Stimulated activated CD4-positive, alpha-beta T cell treated with anti-CD3 and anti-CD28 coated beads, Interleukin-2, amount 100 ng/mL, for 48 hours (primary cell): ENCODE data around the gene PCDH19.
"Not testable (repeated sequence)": the region's sequence is repeated elsewhere in the genome, so short reads cannot be mapped to it uniquely, and the experiment has no call there.

Experiments
- DNase-seq, 2 donors: peaks; one replicate each; pipeline ENCODE4 v3.0.0-alpha.2; 2020

PCDH19 gene

DNA sequence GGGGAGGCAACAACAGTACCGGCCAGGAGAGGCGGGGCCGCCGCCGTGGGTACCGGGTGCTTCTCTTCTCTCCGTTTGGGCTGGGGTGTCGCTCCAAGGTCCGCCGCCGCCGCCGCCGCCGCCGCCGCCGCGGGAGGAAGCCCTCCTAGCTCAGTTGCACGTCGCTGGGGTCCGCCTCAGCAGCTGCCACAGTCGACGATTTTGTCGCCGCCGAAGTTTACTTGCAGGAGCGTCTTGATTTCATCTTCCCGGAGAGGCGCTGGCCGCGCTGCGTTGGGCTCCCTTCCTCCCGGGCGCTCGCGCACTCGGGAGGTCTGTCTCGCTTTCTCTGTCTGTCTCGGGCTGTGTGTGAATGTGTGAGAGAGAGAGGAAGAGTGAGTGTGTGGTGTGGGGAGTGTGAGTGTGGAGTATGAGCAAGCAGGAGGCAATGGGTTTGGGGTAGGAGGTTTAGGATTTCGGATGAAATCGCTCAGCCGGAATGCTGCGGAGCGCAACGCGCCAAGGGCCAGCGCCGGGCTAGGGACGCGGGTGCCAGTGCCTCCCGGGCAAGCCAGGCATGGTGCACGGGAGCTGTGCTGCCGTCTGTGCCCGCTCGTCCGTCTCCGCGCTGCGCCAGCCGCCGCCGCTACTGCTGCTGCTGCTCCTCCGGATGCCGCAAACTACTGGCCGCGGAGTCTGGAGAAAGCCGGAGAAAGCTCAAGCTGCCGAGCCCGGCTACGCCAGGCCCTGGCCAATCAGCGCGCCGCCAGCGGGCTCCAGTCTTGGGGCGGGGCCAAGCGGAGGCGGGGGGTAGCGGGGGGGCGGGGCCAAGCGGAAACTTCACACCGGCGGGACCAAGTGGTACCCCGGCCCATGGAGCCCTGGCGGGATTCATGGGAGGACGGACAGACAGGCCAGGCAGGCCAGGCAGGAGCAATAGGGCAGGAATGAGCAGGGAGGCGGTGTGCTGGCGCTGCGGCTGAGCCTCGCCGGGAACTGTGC lies at the start of gene PCDH19:
PCDH19 (minus strand) TSS at position 664 of the 981 bp plus-strand sequence. CDS start 1,676 bp downstream, outside the sequence.
- DNase-seq: peak; percentile 10 to 25

- DNase-seq: no peak
Observed at GRCh38 chrX:100449696-100450608, 39.9 kb upstream of the PCDH19 start.

GRCh38 chrX:100447655-100448397 lies 37.8 kb upstream of the PCDH19 start:
- DNase-seq: peak; percentile 0 to 12

- DNase-seq: no peak
Observed at GRCh38 chrX:100445593-100445992, 35.5 kb upstream of the PCDH19 start.

DNA sequence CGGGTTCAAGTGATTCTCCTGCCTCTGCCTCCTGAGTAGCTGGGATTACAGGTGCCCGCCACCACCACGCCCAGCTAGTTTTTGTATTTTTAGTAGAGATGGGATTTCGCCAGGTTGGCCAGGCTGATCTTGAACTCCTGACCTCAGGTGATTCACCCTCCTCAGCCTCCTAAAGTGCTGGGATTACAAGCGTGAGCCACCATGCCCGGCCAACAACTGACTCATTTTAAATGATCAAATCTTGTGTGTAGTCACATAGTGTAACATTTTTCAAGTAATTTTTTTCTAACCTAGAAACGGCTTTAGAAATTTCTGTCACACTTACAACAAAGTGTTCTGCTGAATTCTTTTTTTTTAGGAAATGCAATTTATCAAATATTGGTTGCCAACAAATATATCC lies 31.2 kb upstream of the PCDH19 start:
- not testable (repeated sequence) for DNase-seq

- no peak for DNase-seq
Observed at GRCh38 chrX:100440006-100440405, 29.9 kb upstream of the PCDH19 start.

DNA sequence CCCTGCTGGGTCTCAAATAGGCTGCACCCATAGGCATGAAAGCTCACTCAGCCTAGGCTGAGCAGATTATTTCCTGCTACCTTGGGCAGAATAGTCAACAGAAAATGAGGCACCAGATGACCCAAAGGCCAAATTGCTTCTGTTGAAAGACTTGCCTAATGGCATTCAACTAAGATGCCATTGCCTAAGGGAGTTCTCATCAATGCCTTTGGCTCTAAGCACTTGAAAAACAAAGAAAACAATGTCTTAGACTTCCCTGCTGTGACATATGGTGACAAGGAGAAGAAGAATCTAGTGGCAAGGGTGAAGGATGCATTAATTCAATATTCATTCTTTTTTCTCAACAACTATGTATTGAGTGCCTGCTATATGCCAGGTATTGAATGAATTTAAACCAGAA lies 25.7 kb upstream of the PCDH19 start:
- no peak for DNase-seq

DNA sequence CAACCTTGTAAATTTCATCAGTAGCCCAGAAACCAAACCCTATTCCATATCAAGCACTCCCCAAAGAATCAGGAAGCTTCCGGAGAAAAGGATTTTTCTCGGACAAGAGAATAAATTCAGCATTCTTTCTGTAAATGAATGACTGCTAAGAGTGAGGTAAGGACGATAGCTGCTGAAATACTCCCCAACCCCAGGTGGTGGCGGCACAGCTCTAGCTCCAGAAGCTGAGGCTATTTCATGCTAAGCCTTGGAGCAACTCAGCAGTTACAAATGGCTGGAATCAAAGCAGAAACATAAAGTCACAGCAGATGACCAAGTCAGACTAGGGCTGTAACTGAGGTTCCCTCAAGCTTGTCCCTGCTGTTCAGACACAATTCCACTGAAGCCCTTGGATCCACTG lies 13.9 kb upstream of the PCDH19 start:
- DNase-seq: no peak

- DNase-seq: no peak
Observed at GRCh38 chrX:100418556-100418955, 8.5 kb upstream of the PCDH19 start.

DNA sequence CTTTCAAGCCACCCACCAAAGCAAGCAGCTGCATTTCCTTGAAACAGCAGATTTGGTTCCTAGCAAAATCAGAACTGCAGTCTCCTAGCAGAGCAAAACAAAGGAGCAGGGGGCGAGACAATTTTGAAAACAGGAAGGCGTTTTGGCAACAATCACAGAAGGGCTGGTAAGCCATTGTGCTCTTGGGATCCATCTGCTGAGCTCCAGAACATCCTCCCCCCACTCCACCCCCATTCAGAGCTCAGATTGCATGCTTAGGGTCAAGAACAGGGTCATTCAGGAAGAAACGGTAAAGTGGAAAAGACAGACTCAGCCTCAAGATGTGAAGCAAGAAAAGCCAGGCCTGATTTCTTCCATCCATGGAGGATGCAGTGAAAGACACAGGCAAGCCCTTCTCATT lies 7.6 kb upstream of the PCDH19 start:
- no peak for DNase-seq

DNA sequence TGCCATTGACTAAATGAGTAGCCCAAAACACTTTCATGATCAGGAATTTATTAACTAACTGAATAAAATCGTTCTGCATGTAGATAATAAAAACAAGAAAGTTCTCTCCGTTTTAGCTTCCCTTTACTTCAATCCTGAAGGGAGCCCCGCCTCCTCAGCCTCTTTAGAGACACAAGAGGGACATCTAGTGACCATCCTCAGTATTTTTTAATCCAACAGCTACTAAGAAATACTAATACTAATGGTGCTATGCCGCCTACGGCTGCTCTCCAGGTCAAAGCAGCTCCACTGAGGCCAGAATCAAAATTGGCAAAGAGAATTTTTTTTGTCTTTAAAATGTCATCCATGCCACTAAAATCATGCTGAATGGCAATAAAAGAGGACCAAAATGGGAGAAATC lies 3.2 kb upstream of the PCDH19 start:
- DNase-seq: no peak

- DNase-seq: no peak
Observed at GRCh38 chrX:100411802-100412715, 2.0 kb upstream of the PCDH19 start.

- no peak for DNase-seq
Observed at GRCh38 chrX:100410901-100411801, 1.1 kb upstream of the PCDH19 start.

DNA sequence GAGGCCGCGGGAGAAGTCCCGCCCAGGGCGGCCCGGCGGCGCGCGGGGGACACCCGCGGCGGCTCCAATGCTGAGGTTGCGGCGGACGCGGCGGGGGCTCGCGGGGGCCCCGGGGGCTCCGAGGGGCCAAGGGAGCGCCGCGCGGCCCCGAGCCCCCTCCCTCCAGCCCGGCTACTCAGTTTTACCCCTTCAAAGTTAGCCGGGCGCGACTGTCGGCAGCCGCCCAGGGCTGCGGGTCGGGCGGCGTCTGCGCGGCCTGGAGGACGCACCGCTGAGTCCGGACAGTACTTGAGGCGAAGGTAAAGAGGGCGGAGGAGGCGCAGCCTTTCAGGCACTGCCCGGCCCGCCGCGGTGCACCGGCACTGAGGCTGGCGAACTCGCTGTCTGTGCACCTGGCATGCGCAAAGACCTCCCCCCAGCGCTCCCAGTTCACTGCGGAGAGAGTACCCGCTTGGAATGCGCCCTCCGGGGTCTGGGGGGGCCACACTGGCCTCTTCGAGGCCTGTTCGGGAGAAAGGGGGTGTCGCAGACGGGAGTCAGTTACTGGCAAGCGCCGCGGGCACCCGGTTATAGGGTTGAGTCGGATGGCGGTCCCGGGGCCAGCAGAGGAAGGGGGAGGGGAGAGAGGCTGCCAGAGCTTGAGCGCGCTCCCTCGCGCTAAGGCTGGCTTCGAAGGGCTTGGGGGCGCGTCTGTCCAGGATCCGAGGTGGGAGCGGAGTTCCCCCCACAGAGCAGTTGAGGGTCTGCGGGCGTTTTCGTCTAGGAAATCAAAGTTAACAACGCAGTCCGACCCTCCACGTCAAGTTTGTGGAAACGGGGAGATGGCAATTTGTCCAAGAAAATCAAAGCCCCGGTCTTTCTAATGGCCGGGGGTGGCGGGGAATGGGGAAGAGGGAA lies 1.1 kb downstream of the PCDH19 start:
- DNase-seq: no peak

- DNase-seq: no peak
Observed at GRCh38 chrX:100407784-100408712, 2.0 kb downstream of the PCDH19 start.

- no peak for DNase-seq
Observed at GRCh38 chrX:100407147-100407783, 2.8 kb downstream of the PCDH19 start.

DNA sequence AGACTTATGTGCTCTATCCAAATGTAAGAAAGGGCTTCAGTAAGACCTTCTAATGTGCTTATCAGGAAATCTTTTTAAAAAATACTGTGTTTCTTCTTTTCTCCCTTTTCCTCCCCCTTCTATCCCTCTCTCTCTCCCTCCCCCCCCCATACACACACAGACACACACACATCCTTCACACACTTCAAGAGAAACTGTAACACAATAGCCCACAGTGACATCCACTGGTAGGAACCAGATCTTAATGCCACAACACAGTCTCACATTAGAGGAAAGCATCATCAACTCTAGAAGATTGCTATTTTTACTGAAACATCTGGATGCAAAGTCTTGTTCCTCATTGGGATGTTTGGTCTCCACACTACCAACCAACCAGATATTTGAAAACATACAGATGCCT lies 4.6 kb downstream of the PCDH19 start:
- DNase-seq: no peak

- DNase-seq: no peak
Observed at GRCh38 chrX:100404851-100405250, 5.2 kb downstream of the PCDH19 start.
